Left renal cortex interstitium (tissue), 4 donors: ENCODE measurements around the gene SLC28A1. TPM values are rescaled to one million over a fixed set of nuclear protein-coding genes. Genes with fewer than 3 reads are reported as not detected.
"Not testable (repeated sequence)": the region's sequence is repeated elsewhere in the genome, so short reads cannot be mapped to it uniquely, and the experiment has no call there.

ENCODE experiments used
- DNase-seq, 4 donors: peaks; one replicate each; pipeline ENCODE4 v3.0.0-alpha.2; 2013; ENCODE audit warnings: low read depth in 4 of 4, low spot score in 2 of 4, missing footprints in 1 of 4
- polyA plus RNA-seq, 4 donors: library from polyadenylated mRNA; unstranded; fragments of 120-200 nt; gene quantifications; one replicate each; pipeline ENCODE4 v1.2.1, GENCODE V29; 2013; ENCODE audit not compliant: insufficient read length in 4 of 4

SLC28A1 gene
- polyA plus RNA-seq, 4 donors: 5.5 to 9.4 (median 6.1) TPM

GRCh38 chr15:84907731-84908130 is 23.3 kb downstream of the SLC28A1 start:
- DNase-seq: no peak

- DNase-seq: no peak
Measured at GRCh38 chr15:84908564-84908963, 24.1 kb downstream of the SLC28A1 start.

GRCh38 chr15:84909029-84909428 is 24.6 kb downstream of the SLC28A1 start:
- DNase-seq: no peak

- DNase-seq: no peak
Measured at GRCh38 chr15:84909782-84910181, 25.3 kb downstream of the SLC28A1 start.

- no peak for DNase-seq
Measured at GRCh38 chr15:84910928-84911623, 26.6 kb downstream of the SLC28A1 start.

GRCh38 chr15:84911879-84912660 is 27.6 kb downstream of the SLC28A1 start:
- no peak for DNase-seq

- DNase-seq: no peak
Measured at GRCh38 chr15:84913360-84913723, 28.9 kb downstream of the SLC28A1 start.

- DNase-seq: no peak
Measured at GRCh38 chr15:84914351-84914750, 29.9 kb downstream of the SLC28A1 start.

GRCh38 chr15:84914909-84915605 is 30.6 kb downstream of the SLC28A1 start:
- peak in 2 of 4 donors; percentile 61 to 74 for DNase-seq

GRCh38 chr15:84915606-84915958 is 31.1 kb downstream of the SLC28A1 start:
- no peak for DNase-seq

- DNase-seq: no peak
Measured at GRCh38 chr15:84917452-84917851, 33.0 kb downstream of the SLC28A1 start.

GRCh38 chr15:84919106-84919667 is 34.7 kb downstream of the SLC28A1 start:
- no peak for DNase-seq

GRCh38 chr15:84921121-84921520 is 36.7 kb downstream of the SLC28A1 start:
- no peak for DNase-seq

GRCh38 chr15:84922530-84922929 is 38.1 kb downstream of the SLC28A1 start:
- DNase-seq: no peak

GRCh38 chr15:84924077-84924731 is 39.7 kb downstream of the SLC28A1 start:
- no peak for DNase-seq

GRCh38 chr15:84924821-84925569 is 40.5 kb downstream of the SLC28A1 start:
- not testable (repeated sequence) for DNase-seq

- no peak for DNase-seq
Measured at GRCh38 chr15:84925906-84926305, 41.4 kb downstream of the SLC28A1 start.

GRCh38 chr15:84926491-84927230 is 42.2 kb downstream of the SLC28A1 start:
- no peak for DNase-seq

GRCh38 chr15:84928843-84929168 is 44.3 kb downstream of the SLC28A1 start:
- DNase-seq: no peak
